Activated naive CD8-positive, alpha-beta T cell treated with anti-CD3 and anti-CD28 coated beads for 36 hours (primary cell): Measurements from ENCODE around the gene RECK. TPM values are rescaled to one million over a fixed set of nuclear protein-coding genes. Genes with fewer than 3 reads are reported as not detected.
"Not testable (repeated sequence)": the region's sequence is repeated elsewhere in the genome, so short reads cannot be mapped to it uniquely, and the experiment has no call there.

Experiments used
- DNase-seq: peaks from one replicate; pipeline ENCODE4 v3.0.0; 2021
- H3K27ac Mint-ChIP-seq: one replicate; pipeline ENCODE4 v1.8.0; 2022; ENCODE audit warnings: mild to moderate bottlenecking, moderate library complexity, mixed read lengths
- H3K27me3 Mint-ChIP-seq: one replicate; pipeline ENCODE4 v1.8.0; 2022; ENCODE audit warnings: mild to moderate bottlenecking, mixed read lengths
- H3K36me3 Mint-ChIP-seq: one replicate; pipeline ENCODE4 v1.8.0; 2021; ENCODE audit warnings: mild to moderate bottlenecking, mixed read lengths
- H3K4me1 Mint-ChIP-seq: one replicate; pipeline ENCODE4 v1.8.0; 2021; ENCODE audit warnings: mixed read lengths
- H3K4me3 Mint-ChIP-seq: one replicate; pipeline ENCODE4 v1.8.0; 2022; ENCODE audit warnings: mild to moderate bottlenecking, moderate library complexity, mixed read lengths
- H3K9me3 Mint-ChIP-seq: one replicate; pipeline ENCODE4 v1.8.0; 2022; ENCODE audit warnings: mixed read lengths
- total RNA-seq, 2 experiments: library from RNA; stranded (reverse); gene quantifications; one replicate each; pipeline ENCODE4 v1.2.3, GENCODE V29; 2021

The RECK gene
- total RNA-seq, result 1 to 10 TPM; 4.4 to 5.2 TPM

GRCh38 chr9:36036780-36037548 is at the start of gene RECK:
Gene RECK, plus strand, starts transcription at chr9:36036913. Its CDS starts 86 bp downstream, at chr9:36036999.
- Mint-ChIP-seq H3K4me1 (peaks cover 26% of the 10 kb centered on the region), H3K4me3 (peak within 1 kb of the TSS; percentile 92), H3K27me3 (no peaks in the 10 kb centered on the region), H3K36me3 (no peaks in the 10 kb centered on the region), H3K27ac (peak within 1 kb of the TSS; percentile 53), H3K9me3 (no peaks in the 10 kb centered on the region)
- DNase-seq, result peak; percentile 92

- Mint-ChIP-seq H3K27me3 (peaks cover 33% of the 10 kb centered on the region), H3K4me3 (no peak overlapping the region), H3K4me1 (no peaks in the 10 kb centered on the region), H3K36me3 (no peaks in the 10 kb centered on the region), H3K27ac (no peak overlapping the region), H3K9me3 (no peaks in the 10 kb centered on the region)
- DNase-seq, result no peak
These were observed 46.6 kb upstream of the RECK start for GRCh38 chr9:35990155-35990554.

GRCh38 chr9:35993136-35993535 is 43.6 kb upstream of the RECK start:
- H3K4me3 Mint-ChIP-seq, DNase-seq, H3K27ac Mint-ChIP-seq, H3K36me3 Mint-ChIP-seq, H3K4me1 Mint-ChIP-seq, H3K9me3 Mint-ChIP-seq: not testable (repeated sequence)
- H3K27me3 Mint-ChIP-seq, result peaks cover 23% of the 10 kb centered on the region

- Mint-ChIP-seq H3K36me3 (no peaks in the 10 kb centered on the region), H3K4me1 (no peaks in the 10 kb centered on the region), H3K9me3 (peaks cover 6% of the 10 kb centered on the region), H3K27me3 (peaks cover 18% of the 10 kb centered on the region), H3K4me3 (no peak overlapping the region), H3K27ac (no peak overlapping the region)
- no peak for DNase-seq
These were observed 42.6 kb upstream of the RECK start for GRCh38 chr9:35993976-35994720.

- peaks cover 6% of the 10 kb centered on the region for H3K9me3 Mint-ChIP-seq
- H3K27ac Mint-ChIP-seq, result no peak overlapping the region
- no peaks in the 10 kb centered on the region for H3K36me3 Mint-ChIP-seq
- H3K4me3 Mint-ChIP-seq, result no peak overlapping the region
- no peak for DNase-seq
- peaks cover 19% of the 10 kb centered on the region for H3K27me3 Mint-ChIP-seq
- H3K4me1 Mint-ChIP-seq, result no peaks in the 10 kb centered on the region
These were observed 41.8 kb upstream of the RECK start for GRCh38 chr9:35994959-35995358.

- no peaks in the 10 kb centered on the region for H3K4me1 Mint-ChIP-seq
- H3K27ac Mint-ChIP-seq, result no peak overlapping the region
- no peak overlapping the region for H3K4me3 Mint-ChIP-seq
- H3K9me3 Mint-ChIP-seq, result peaks cover 9% of the 10 kb centered on the region
- H3K36me3 Mint-ChIP-seq, result no peaks in the 10 kb centered on the region
- H3K27me3 Mint-ChIP-seq, result peaks cover 19% of the 10 kb centered on the region
- DNase-seq, result no peak
These were observed 40.2 kb upstream of the RECK start for GRCh38 chr9:35996358-35996970.

- peaks cover 19% of the 10 kb centered on the region for H3K27me3 Mint-ChIP-seq
- H3K36me3 Mint-ChIP-seq, H3K4me1 Mint-ChIP-seq, H3K9me3 Mint-ChIP-seq, H3K4me3 Mint-ChIP-seq, H3K27ac Mint-ChIP-seq, DNase-seq: not testable (repeated sequence)
These were observed 39.7 kb upstream of the RECK start for GRCh38 chr9:35997016-35997415.

GRCh38 chr9:35998333-35998732 is 38.4 kb upstream of the RECK start:
- no peak overlapping the region for H3K27ac Mint-ChIP-seq
- no peaks in the 10 kb centered on the region for H3K36me3 Mint-ChIP-seq
- no peaks in the 10 kb centered on the region for H3K4me1 Mint-ChIP-seq
- H3K4me3 Mint-ChIP-seq, result no peak overlapping the region
- peaks cover 9% of the 10 kb centered on the region for H3K9me3 Mint-ChIP-seq
- no peak for DNase-seq
- peaks cover 19% of the 10 kb centered on the region for H3K27me3 Mint-ChIP-seq

- peaks cover 9% of the 10 kb centered on the region for H3K4me1 Mint-ChIP-seq
- no peaks in the 10 kb centered on the region for H3K36me3 Mint-ChIP-seq
- peaks cover 20% of the 10 kb centered on the region for H3K27me3 Mint-ChIP-seq
- no peak overlapping the region for H3K27ac Mint-ChIP-seq
- H3K4me3 Mint-ChIP-seq, result no peak overlapping the region
- no peak for DNase-seq
- no peaks in the 10 kb centered on the region for H3K9me3 Mint-ChIP-seq
These were observed 30.8 kb upstream of the RECK start for GRCh38 chr9:36005891-36006290.

GRCh38 chr9:36006549-36007315 is 30.0 kb upstream of the RECK start:
- DNase-seq, result no peak
- peaks cover 20% of the 10 kb centered on the region for H3K27me3 Mint-ChIP-seq
- no peaks in the 10 kb centered on the region for H3K36me3 Mint-ChIP-seq
- no peak overlapping the region for H3K4me3 Mint-ChIP-seq
- H3K27ac Mint-ChIP-seq, result no peak overlapping the region
- no peaks in the 10 kb centered on the region for H3K9me3 Mint-ChIP-seq
- peaks cover 9% of the 10 kb centered on the region for H3K4me1 Mint-ChIP-seq

GRCh38 chr9:36007316-36007708 is 29.4 kb upstream of the RECK start:
- Mint-ChIP-seq H3K4me1 (peaks cover 9% of the 10 kb centered on the region), H3K36me3 (no peaks in the 10 kb centered on the region), H3K27ac (no peak overlapping the region), H3K4me3 (no peak overlapping the region), H3K9me3 (no peaks in the 10 kb centered on the region), H3K27me3 (peaks cover 20% of the 10 kb centered on the region)
- DNase-seq, result no peak

GRCh38 chr9:36007852-36008251 is 28.9 kb upstream of the RECK start:
- no peak for DNase-seq
- peaks cover 20% of the 10 kb centered on the region for H3K27me3 Mint-ChIP-seq

GRCh38 chr9:36008774-36009300 is 27.9 kb upstream of the RECK start:
- Mint-ChIP-seq H3K27me3 (peaks cover 20% of the 10 kb centered on the region), H3K36me3 (no peaks in the 10 kb centered on the region), H3K9me3 (no peaks in the 10 kb centered on the region), H3K4me3 (no peak overlapping the region), H3K27ac (no peak overlapping the region), H3K4me1 (peaks cover 9% of the 10 kb centered on the region)
- peak; percentile 64 for DNase-seq

More at GRCh38 chr9:36007852-36008251, 28.9 kb upstream of the RECK start:
- peaks cover 9% of the 10 kb centered on the region for H3K4me1 Mint-ChIP-seq
- no peak overlapping the region for H3K27ac Mint-ChIP-seq
- H3K36me3 Mint-ChIP-seq, result no peaks in the 10 kb centered on the region
- H3K4me3 Mint-ChIP-seq, result no peak overlapping the region
- H3K9me3 Mint-ChIP-seq, result no peaks in the 10 kb centered on the region

- Mint-ChIP-seq H3K4me3 (no peak overlapping the region), H3K9me3 (no peaks in the 10 kb centered on the region), H3K27ac (no peak overlapping the region), H3K4me1 (peaks cover 9% of the 10 kb centered on the region), H3K36me3 (no peaks in the 10 kb centered on the region), H3K27me3 (peaks cover 10% of the 10 kb centered on the region)
- no peak for DNase-seq
These were observed 25.3 kb upstream of the RECK start for GRCh38 chr9:36011379-36011778.
